Left lung (tissue), 10 donors: ENCODE measurements around the gene TWIST2. TPM values are rescaled to one million over a fixed set of nuclear protein-coding genes. Genes with fewer than 3 reads are reported as not detected.
A peak's percentile ranks its signal among the peaks of the same experiment; 100 is the strongest.

ENCODE experiments used
- ATAC-seq: fragments of 200-7000 bp; cut with Tn5 transposase; one replicate; pipeline ENCODE4 v1.9.1; 2020; ENCODE audit warnings: moderate library complexity
- DNase-seq, 4 donors: peaks; one replicate each; pipeline ENCODE4 v3.0.0-alpha.2; 2013 to 2020
- H3K27ac ChIP-seq, 2 donors: fragments of 200-600 bp; sonication (generic) in 1 of 2; one replicate each; pipeline versions ENCODE4 v1.5.0 to v1.8.0; 2020 to 2021
- H3K27me3 ChIP-seq, 2 donors: fragments of 200-600 bp; sonication (generic) in 1 of 2; one replicate each; pipeline versions ENCODE4 v1.5.0 to v1.8.0; 2020 to 2021
- H3K36me3 ChIP-seq, 2 donors: fragments of 200-600 bp; sonication (generic) in 1 of 2; one replicate each; pipeline versions ENCODE4 v1.5.0 to v1.8.0; 2020 to 2021
- H3K4me1 ChIP-seq, 2 donors: fragments of 200-600 bp; one replicate each; pipeline ENCODE4 v1.8.0; 2021
- H3K4me3 ChIP-seq, 2 donors: fragments of 200-600 bp; sonication (generic) in 1 of 2; one replicate each; pipeline versions ENCODE4 v1.5.0 to v1.8.0; 2020 to 2021; ENCODE audit warnings: mild to moderate bottlenecking in 1 of 2
- H3K9me3 ChIP-seq, 2 donors: fragments of 200-600 bp; sonication (generic) in 1 of 2; one replicate each; pipeline versions ENCODE4 v1.5.0 to v1.8.0; 2020 to 2021
- intact Hi-C, 2 donors: fragments of 100-400 bp; cut with DNase I; formaldehyde crosslinking; loops; one replicate each; pipeline versions ENCODE4 v1.11.2 to v1.14.2; 2022
- polyA plus RNA-seq, 6 donors: library from polyadenylated mRNA; unstranded; fragments of 120-200 nt; gene quantifications; one replicate each; pipeline ENCODE4 v1.2.1, GENCODE V29; 2013; ENCODE audit not compliant: insufficient read length in 6 of 6
- total RNA-seq, 2 donors: library from RNA; stranded (reverse); fragmentation: NEBNext Ultra II Directional; extraction: Animal tissue kit (Norgen Biotek cat#: 25700); gene quantifications; one replicate each; pipeline ENCODE4 v1.2.1, GENCODE V29; 2021
- TF ChIP-seq, protein P1 (sequence below), 2 donors: fragments of 200-600 bp; sonication (generic) in 1 of 2; IDR thresholded peaks; one replicate each; pipeline versions ENCODE4 v1.5.0 to v1.8.0; 2021; ENCODE audit warnings: antibody characterized with exemption in 2 of 2
- donor health status: DM: no; HTN: yes; CAD: no.
- donor health status: DM: no; HTN: no; CAD: no.

The TWIST2 gene
- total and polyA plus RNA-seq, 8 donors: 4.0 to 12.8 (median 5.3) TPM

DNA sequence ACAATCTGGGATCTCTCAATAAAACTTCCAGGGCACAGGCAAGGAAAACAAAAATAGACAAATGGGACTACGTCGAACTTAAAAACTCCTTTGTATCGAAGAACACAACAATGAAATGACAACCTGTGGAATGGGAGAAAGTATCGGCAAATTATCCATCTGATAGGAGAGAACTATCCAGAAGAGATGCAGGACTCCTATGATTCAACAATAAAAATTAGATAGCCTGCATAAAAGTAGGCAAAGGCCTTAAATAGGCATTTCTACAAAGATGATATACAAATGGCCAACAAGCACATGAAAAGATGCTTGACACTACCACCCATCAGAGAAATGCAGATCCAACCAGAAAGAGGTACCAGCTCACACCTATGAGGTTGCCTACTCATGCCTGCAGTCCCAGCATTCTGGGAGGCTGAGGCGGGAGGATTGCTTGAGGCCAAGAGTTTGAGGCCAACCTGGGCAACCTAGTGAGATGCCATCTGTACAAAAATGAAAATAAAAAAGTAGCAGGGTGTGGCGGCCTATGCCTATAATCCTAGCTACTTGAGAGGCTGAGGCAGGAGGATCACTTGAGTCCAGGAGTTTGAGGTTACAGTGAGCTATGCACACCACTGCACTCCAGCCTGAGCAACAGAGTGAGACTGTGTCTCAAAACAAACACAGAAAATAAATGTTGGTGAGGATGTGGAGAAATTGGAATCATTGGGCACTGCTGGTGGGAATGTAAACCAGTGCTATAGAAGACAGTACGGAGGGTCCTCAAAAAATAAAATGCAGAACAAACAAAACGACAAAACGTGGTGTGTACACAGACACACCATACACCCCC lies 21.6 kb downstream of the TWIST2 start:
- no peak overlapping the region for H3K4me3 ChIP-seq
- peaks cover 0 to 4% of the 10 kb centered on the region in 2 donors for H3K27me3 ChIP-seq
- TF ChIP-seq, protein P1, sequence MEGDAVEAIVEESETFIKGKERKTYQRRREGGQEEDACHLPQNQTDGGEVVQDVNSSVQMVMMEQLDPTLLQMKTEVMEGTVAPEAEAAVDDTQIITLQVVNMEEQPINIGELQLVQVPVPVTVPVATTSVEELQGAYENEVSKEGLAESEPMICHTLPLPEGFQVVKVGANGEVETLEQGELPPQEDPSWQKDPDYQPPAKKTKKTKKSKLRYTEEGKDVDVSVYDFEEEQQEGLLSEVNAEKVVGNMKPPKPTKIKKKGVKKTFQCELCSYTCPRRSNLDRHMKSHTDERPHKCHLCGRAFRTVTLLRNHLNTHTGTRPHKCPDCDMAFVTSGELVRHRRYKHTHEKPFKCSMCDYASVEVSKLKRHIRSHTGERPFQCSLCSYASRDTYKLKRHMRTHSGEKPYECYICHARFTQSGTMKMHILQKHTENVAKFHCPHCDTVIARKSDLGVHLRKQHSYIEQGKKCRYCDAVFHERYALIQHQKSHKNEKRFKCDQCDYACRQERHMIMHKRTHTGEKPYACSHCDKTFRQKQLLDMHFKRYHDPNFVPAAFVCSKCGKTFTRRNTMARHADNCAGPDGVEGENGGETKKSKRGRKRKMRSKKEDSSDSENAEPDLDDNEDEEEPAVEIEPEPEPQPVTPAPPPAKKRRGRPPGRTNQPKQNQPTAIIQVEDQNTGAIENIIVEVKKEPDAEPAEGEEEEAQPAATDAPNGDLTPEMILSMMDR (IDR thresholded peaks at IDR 0.05): no peak
- H3K27ac ChIP-seq: peak overlapping the region in 1 of 2 donors; percentile 54
- no peaks in the 10 kb centered on the region for H3K36me3 ChIP-seq
- peak; percentile 17 for ATAC-seq
- peaks cover 12 to 24% of the 10 kb centered on the region in 2 donors for H3K4me1 ChIP-seq
- no peaks in the 10 kb centered on the region for H3K9me3 ChIP-seq
- peak in 1 of 4 donors; percentile 17 for DNase-seq
- intact Hi-C loops: no loop called here

DNA sequence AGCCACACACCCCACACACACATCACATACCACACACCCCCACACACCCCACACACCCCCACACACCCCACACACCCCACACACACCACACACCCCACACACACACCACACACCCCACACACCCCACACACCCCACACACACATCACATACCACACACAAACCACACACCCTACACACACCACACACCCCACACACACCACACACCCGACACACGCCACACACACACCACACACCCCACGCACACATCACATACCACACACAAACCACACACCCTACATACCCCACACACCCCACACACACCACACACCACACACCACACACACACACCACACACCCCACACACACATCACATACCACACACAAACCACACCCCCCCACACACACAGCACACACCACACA lies 22.4 kb downstream of the TWIST2 start:
- intact Hi-C loops: no loop called here
- Histone ChIP-seq H3K27ac (no peak overlapping the region), H3K9me3 (no peaks in the 10 kb centered on the region), H3K4me1 (peaks cover 6 to 17% of the 10 kb centered on the region in 2 donors), H3K27me3 (no peaks in the 10 kb centered on the region), H3K4me3 (no peak overlapping the region), H3K36me3 (no peaks in the 10 kb centered on the region)
- ATAC-seq: no peak
- TF ChIP-seq, protein P1 (IDR thresholded peaks at IDR 0.05): no peak
- DNase-seq: peak in 1 of 4 donors; percentile 3

DNA sequence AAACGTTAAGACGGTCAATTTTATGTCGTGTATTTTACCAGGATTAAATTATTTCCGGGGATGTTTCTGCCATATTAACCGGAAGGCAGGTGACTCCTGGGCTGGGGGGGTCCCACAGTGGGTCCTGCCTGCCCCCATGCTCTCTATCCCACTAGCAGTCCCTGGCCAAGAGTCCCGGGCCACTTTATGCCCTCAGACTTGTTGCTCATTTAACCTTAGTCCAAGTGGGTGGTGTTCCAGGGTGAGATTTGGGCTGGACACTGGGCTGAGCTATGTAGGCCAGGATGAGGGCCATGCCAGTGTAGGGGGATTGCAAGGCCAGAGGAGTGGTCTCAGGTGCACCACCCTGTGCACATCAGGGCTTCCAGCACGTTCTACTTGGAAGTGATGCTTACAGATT lies 24.1 kb downstream of the TWIST2 start:
- no peak overlapping the region for H3K27ac ChIP-seq
- H3K4me1 ChIP-seq: peaks cover 6 to 10% of the 10 kb centered on the region in 2 donors
- ATAC-seq: no peak
- intact Hi-C loops: no loop called here
- H3K27me3 ChIP-seq: no peaks in the 10 kb centered on the region
- peak in 1 of 4 donors; percentile 12 for DNase-seq
- TF ChIP-seq, protein P1 (IDR thresholded peaks at IDR 0.05): no peak
- no peaks in the 10 kb centered on the region for H3K36me3 ChIP-seq
- no peaks in the 10 kb centered on the region for H3K9me3 ChIP-seq
- H3K4me3 ChIP-seq: no peak overlapping the region

DNA sequence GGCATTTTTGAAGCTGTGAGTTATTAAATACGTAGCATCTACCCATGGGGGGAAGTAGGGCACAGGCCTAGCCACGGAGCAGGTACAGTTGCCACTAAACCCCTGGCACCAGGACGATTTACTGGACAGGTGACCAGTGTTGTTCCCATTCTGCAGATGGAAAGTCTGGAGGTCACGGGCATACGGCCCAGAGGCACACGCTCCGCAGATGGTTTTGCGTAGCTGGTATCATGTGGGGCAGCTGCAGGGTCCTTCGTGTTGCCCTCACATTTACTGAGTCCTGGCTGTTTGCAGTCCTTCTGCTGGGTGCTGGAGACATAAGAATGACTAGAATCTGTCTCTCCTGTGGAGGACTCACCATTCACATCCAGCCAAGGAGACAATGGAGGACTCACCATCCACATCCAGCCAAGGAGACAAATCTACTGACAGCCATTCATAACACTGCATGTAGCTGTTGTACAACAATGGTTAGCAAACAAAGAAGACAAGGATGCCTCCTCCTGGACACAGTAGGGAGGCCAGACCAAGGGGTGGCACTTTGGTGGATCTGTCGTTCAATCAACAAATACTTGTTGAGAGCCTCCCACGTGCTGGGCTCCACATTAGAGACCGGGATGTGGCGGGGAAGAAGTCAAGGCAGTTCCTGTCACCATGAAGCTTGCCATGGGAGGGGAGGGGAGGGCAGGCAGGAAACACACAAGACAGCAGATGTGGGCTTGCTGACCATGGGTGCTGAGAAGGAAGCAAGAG lies 24.9 kb downstream of the TWIST2 start:
- Histone ChIP-seq H3K4me1 (peaks cover 6% of the 10 kb centered on the region in 2 donors), H3K27ac (no peak overlapping the region), H3K36me3 (no peaks in the 10 kb centered on the region), H3K27me3 (no peaks in the 10 kb centered on the region), H3K9me3 (no peaks in the 10 kb centered on the region), H3K4me3 (no peak overlapping the region)
- TF ChIP-seq, protein P1 (IDR thresholded peaks at IDR 0.05): no peak
- no peak for ATAC-seq
- intact Hi-C loops: no loop called here
- peak in 1 of 4 donors; percentile 21 for DNase-seq

DNA sequence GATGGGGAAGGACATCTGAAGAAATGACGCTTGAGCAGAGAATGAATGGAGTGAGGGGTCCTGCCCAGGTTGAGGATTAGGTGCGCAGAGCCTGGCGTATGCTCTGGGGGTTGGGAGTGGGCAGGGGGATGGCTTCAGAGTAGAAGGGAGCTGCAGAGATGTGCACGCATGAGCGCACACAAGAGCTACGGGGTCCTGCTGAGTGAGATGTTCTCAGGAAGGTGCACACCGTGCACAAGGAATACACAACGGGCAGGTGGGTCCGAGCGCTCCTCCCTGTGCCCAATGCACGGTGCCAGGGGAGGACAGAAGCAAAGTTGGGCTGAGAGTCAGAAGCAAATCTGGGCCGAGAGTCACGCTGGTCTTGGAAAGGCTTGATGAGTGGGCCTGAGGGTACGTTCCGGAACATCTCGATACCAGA lies 25.5 kb downstream of the TWIST2 start:
- ATAC-seq: no peak
- Histone ChIP-seq H3K4me1 (peaks cover 3 to 6% of the 10 kb centered on the region in 2 donors), H3K27me3 (no peaks in the 10 kb centered on the region), H3K9me3 (no peaks in the 10 kb centered on the region), H3K36me3 (no peaks in the 10 kb centered on the region), H3K4me3 (no peak overlapping the region), H3K27ac (no peak overlapping the region)
- TF ChIP-seq, protein P1 (IDR thresholded peaks at IDR 0.05): no peak
- intact Hi-C loops: no loop called here
- DNase-seq: peak in 1 of 4 donors; percentile 68
